ENCODE data around the gene USP21. TPM values are rescaled to one million over a fixed set of nuclear protein-coding genes. Genes with fewer than 3 reads are reported as not detected.

The USP21 gene
- total and polyA plus RNA-seq, 2 of the 4 experiments (the other 2 are of a cell fraction) = 6.3 to 23.8 TPM

GRCh38 chr1:161201836-161202712 is 42.8 kb downstream of the USP21 start, which contains the start of gene NDUFS2:
NDUFS2 (plus strand) TSS chr1:161202367; CDS start chr1:161202386, 19 bp downstream.
- Histone ChIP-seq H3K9ac (ENCODE audit: low read depth, low read length) (peak within 1 kb of the TSS; percentile 94), H3K14ac (replicated peaks; ENCODE audit: low read depth, low read length) (peak within 1 kb of the TSS; percentile 100), H3K36me3 (ENCODE audit: control insufficient read depth, insufficient read depth, low read length) (peaks cover 9% of the 10 kb centered on the region; the same call in 1 of the 2 replicates), H4K8ac (ENCODE audit: low read depth in 2 of 2, low read length in 2 of 2) (peak within 1 kb of the TSS; percentile 93 to 96), H3K79me1 (ENCODE audit: low read depth in 1 of 2, low read length in 2 of 2) (peaks cover 14 to 37% of the 10 kb centered on the region in 2 experiments), H3K9me1 (ENCODE audit: insufficient read depth, low read length) (peaks cover 19% of the 10 kb centered on the region), H2AK9ac (replicated peaks; ENCODE audit: low read depth, low read length, poor library complexity) (peak within 1 kb of the TSS; percentile 94), H3K18ac (ENCODE audit: low read depth, low read length) (peak within 1 kb of the TSS; percentile 67), H4K91ac (ENCODE audit: insufficient read depth, low read depth, low read length) (peak within 1 kb of the TSS; percentile 98), H2BK20ac (ENCODE audit: low read depth, low read length) (peak within 1 kb of the TSS; percentile 66), H3K27ac (ENCODE audit: insufficient read depth, low read length) (peak within 1 kb of the TSS; percentile 88), H3K4me1 (ENCODE audit: control insufficient read depth, insufficient read depth, low read length) (peaks cover 33% of the 10 kb centered on the region), H3K23ac (ENCODE audit: low read depth, low read length) (peak within 1 kb of the TSS; percentile 89), H4K20me1 (ENCODE audit: insufficient read depth, low read length) (peaks cover 10% of the 10 kb centered on the region), H2BK15ac (ENCODE audit: low read depth, low read length) (peak within 1 kb of the TSS; percentile 59; the same call in 2 of the 3 replicates), H3K27me3 (ENCODE audit: control insufficient read depth, insufficient read depth, low read length) (no peaks in the 10 kb centered on the region), H2BK5ac (ENCODE audit: low read depth, low read length, poor library complexity, severe bottlenecking) (peak within 1 kb of the TSS; percentile 90), H3K4ac (ENCODE audit: low read depth, low read length) (peak within 1 kb of the TSS; percentile 96), H3K4me2 (ENCODE audit: low read depth, low read length) (peak within 1 kb of the TSS; percentile 79), H2AK5ac (ENCODE audit: low read depth, low read length) (peak within 1 kb of the TSS; percentile 97), H3K56ac (ENCODE audit: extremely low read depth, insufficient read depth, low read length) (peak within 1 kb of the TSS; percentile 85), H3K9me3 (ENCODE audit: control insufficient read depth, insufficient read depth, low read length) (no peaks in the 10 kb centered on the region), H4K5ac (ENCODE audit: low read depth, low read length) (peak within 1 kb of the TSS; percentile 87), H2AFZ (replicated peaks; ENCODE audit: low read length, poor library complexity) (peak within 1 kb of the TSS; percentile 98), H2BK120ac (ENCODE audit: low read depth, low read length) (peak within 1 kb of the TSS; percentile 95), H3K4me3 (ENCODE audit: insufficient read depth, low read depth, low read length) (peak within 1 kb of the TSS; percentile 76)
- dilution Hi-C loops (cut with HindIII; ENCODE audit: low sequenced_read_pairs, unreplicated experiment) = no loop called here
- POLR2A ChIA-PET (ENCODE audit: unreplicated experiment) = interaction anchor here (0.5 to 0.9 kb wide), 3 partner anchors 24 to 109 kb away, joined by 3 to 4 read pairs (median 4); partner anchors contain the start of gene TOMM40L
- intact Hi-C loops (cut with micrococcal nuclease) = no loop called here
- no TSS peak for BruUV-seq (replicated peaks)
- CTCF ChIA-PET = interaction anchor here (0.6 to 3.0 kb wide), 4 partner anchors 10 to 1190 kb away, joined by 3 to 19 read pairs (median 6); partner anchors contain the start of gene TOMM40L
- in situ Hi-C loops (cut with MboI; ENCODE audit: low sequenced_read_pairs) = no loop called here
- ATAC-seq (ENCODE audit: low read depth) (peak; percentile 87), DNase-seq (peak; percentile 99)
- TF ChIP-seq MXI1 (IDR thresholded peaks at IDR 0.05; ENCODE audit: borderline replicate concordance, low read depth, low read length) (peak; percentile 44; the same call in 1 of the 2 replicates), USF2 (IDR thresholded peaks at IDR 0.05; ENCODE audit: low read depth, low read length) (no peak; the same call in 1 of the 2 replicates), CHD1 (IDR thresholded peaks at IDR 0.05; ENCODE audit: low read depth, low read length) (peak; percentile 72; the same call in 1 of the 2 replicates), POLR2A (IDR thresholded peaks at IDR 0.05; ENCODE audit: low read depth, low read length) (peak; percentile 88)
- WGBS, 2 experiments (ENCODE audit: extremely low coverage in 2 of 2, insufficient read length in 1 of 2) = 0% methylated on average over 20 of the region's 53 CpGs; no CpG with 5 or more reads in 1 of the 2 experiments

All from IMR-90 (cell line).